ENCODE results near the gene TRIP13. TPM values are rescaled to one million over a fixed set of nuclear protein-coding genes. Genes with fewer than 3 reads are reported as not detected.
A peak's percentile ranks its signal among the peaks of the same experiment; 100 is the strongest.

Gene TRIP13
- total and polyA plus RNA-seq, 2 of the 13 experiments (the other 11 are each of a cell fraction or from before 2014, with no cell fraction given) = 13.5 to 33.0 TPM

DNA sequence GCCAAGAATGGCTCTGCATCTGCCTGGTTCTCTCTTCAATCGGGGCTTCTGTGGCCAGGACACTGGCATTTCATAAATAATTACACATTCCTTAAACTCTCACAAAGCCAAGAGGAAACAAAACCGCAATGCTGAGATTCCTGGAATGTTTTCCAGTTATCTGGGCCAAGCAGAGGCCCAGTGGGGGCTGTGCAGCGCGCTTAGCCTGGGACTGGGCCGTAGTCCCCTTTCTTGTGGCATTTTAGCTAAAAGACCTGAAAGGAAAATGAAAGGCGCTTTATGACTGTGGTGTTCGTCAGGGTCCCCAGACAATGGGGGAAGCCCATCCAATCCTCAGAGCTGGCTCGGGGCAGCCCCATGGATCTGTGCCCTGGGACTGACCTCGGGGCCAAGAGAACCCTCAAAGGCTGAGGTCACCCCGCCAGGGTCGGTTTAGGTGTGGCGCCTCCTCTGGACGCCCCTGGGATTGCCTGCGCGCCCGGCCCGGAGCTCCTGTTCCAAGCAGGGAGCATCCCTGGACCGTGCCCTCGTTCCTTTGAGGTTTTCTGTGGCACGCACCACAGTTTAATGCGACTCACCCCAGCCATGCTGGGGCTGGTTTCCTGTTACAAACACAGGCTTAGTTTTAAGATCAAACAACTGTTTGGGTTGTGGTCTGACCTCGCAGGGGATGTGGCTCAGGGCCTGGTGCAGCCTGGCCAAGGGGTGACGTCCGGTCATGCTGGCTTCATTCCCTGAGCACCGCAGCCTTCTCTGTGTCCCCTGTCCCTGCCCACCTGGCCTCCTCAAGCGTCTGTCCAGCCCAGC is 64.5 kb downstream of the TRIP13 start (continued):
- TF ChIP-seq, protein P1, sequence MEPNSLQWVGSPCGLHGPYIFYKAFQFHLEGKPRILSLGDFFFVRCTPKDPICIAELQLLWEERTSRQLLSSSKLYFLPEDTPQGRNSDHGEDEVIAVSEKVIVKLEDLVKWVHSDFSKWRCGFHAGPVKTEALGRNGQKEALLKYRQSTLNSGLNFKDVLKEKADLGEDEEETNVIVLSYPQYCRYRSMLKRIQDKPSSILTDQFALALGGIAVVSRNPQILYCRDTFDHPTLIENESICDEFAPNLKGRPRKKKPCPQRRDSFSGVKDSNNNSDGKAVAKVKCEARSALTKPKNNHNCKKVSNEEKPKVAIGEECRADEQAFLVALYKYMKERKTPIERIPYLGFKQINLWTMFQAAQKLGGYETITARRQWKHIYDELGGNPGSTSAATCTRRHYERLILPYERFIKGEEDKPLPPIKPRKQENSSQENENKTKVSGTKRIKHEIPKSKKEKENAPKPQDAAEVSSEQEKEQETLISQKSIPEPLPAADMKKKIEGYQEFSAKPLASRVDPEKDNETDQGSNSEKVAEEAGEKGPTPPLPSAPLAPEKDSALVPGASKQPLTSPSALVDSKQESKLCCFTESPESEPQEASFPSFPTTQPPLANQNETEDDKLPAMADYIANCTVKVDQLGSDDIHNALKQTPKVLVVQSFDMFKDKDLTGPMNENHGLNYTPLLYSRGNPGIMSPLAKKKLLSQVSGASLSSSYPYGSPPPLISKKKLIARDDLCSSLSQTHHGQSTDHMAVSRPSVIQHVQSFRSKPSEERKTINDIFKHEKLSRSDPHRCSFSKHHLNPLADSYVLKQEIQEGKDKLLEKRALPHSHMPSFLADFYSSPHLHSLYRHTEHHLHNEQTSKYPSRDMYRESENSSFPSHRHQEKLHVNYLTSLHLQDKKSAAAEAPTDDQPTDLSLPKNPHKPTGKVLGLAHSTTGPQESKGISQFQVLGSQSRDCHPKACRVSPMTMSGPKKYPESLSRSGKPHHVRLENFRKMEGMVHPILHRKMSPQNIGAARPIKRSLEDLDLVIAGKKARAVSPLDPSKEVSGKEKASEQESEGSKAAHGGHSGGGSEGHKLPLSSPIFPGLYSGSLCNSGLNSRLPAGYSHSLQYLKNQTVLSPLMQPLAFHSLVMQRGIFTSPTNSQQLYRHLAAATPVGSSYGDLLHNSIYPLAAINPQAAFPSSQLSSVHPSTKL (CRISPR knock-in tag; IDR thresholded peaks at IDR 0.05) = peak; percentile 56
- TF ChIP-seq THRA (CRISPR knock-in tag; IDR thresholded peaks at IDR 0.05; ENCODE audit: borderline replicate concordance) (peak; percentile 90; the same call in 1 of the 2 replicates), SIX4 (CRISPR knock-in tag; IDR thresholded peaks at IDR 0.05) (peak; percentile 87), GMEB1 (CRISPR knock-in tag; IDR thresholded peaks at IDR 0.05; ENCODE audit: borderline replicate concordance) (no peak), ATAD3A (CRISPR knock-in tag; IDR thresholded peaks at IDR 0.05) (no peak), RXRA (CRISPR knock-in tag; IDR thresholded peaks at IDR 0.05) (peak; percentile 85), ZNF580 (CRISPR knock-in tag; IDR thresholded peaks at IDR 0.05; ENCODE audit: borderline replicate concordance, low read depth) (0 out of 2 replicates have a peak, but pooled peaks have one; percentile 30), BCL6 (CRISPR knock-in tag; IDR thresholded peaks at IDR 0.05) (peak; percentile 75)
- TF ChIP-seq, protein P2, sequence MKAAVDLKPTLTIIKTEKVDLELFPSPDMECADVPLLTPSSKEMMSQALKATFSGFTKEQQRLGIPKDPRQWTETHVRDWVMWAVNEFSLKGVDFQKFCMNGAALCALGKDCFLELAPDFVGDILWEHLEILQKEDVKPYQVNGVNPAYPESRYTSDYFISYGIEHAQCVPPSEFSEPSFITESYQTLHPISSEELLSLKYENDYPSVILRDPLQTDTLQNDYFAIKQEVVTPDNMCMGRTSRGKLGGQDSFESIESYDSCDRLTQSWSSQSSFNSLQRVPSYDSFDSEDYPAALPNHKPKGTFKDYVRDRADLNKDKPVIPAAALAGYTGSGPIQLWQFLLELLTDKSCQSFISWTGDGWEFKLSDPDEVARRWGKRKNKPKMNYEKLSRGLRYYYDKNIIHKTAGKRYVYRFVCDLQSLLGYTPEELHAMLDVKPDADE (CRISPR knock-in tag; IDR thresholded peaks at IDR 0.05) = 0 out of 2 replicates have a peak, but pooled peaks have one; percentile 41
- TF ChIP-seq, protein P3, sequence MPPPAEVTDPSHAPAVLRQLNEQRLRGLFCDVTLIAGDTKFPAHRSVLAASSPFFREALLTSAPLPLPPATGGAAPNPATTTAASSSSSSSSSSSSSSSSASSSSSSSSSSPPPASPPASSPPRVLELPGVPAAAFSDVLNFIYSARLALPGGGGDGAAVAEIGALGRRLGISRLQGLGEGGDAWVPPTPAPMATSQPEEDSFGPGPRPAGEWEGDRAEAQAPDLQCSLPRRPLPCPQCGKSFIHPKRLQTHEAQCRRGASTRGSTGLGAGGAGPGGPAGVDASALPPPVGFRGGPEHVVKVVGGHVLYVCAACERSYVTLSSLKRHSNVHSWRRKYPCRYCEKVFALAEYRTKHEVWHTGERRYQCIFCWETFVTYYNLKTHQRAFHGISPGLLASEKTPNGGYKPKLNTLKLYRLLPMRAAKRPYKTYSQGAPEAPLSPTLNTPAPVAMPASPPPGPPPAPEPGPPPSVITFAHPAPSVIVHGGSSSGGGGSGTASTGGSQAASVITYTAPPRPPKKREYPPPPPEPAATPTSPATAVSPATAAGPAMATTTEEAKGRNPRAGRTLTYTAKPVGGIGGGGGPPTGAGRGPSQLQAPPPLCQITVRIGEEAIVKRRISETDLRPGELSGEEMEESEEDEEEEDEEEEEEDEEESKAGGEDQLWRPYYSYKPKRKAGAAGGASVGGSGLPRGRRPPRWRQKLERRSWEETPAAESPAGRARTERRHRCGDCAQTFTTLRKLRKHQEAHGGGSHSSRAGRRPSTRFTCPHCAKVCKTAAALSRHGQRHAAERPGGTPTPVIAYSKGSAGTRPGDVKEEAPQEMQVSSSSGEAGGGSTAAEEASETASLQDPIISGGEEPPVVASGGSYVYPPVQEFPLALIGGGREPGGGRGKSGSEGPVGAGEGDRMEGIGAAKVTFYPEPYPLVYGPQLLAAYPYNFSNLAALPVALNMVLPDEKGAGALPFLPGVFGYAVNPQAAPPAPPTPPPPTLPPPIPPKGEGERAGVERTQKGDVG (CRISPR knock-in tag; IDR thresholded peaks at IDR 0.05; ENCODE audit: borderline replicate concordance) = no peak

All from HepG2 (cell line).